Stimulated activated CD4-positive, alpha-beta T cell treated with anti-CD3 and anti-CD28 coated beads, Interleukin-2, amount 100 ng/mL, for 48 hours (primary cell): ENCODE measurements around the gene CEP85L.

Source experiments
- DNase-seq, 2 donors: peaks; one replicate each; pipeline ENCODE4 v3.0.0-alpha.2; 2020

The CEP85L gene

GRCh38 chr6:118618676-118619377, 32.6 kb downstream of the CEP85L start:
- peak; percentile 62 to 64 for DNase-seq

GRCh38 chr6:118617417-118617816, 34.0 kb downstream of the CEP85L start:
- DNase-seq, result no peak

GRCh38 chr6:118611334-118611733, 40.1 kb downstream of the CEP85L start:
- DNase-seq, result no peak

- DNase-seq, result no peak
These were observed 44.5 kb downstream of the CEP85L start for GRCh38 chr6:118606858-118607257.

GRCh38 chr6:118606268-118606667, 45.1 kb downstream of the CEP85L start:
- no peak for DNase-seq

- no peak for DNase-seq
These were observed 48.0 kb downstream of the CEP85L start for GRCh38 chr6:118603372-118603771.

- no peak for DNase-seq
These were observed 49.1 kb downstream of the CEP85L start for GRCh38 chr6:118602300-118602699.

GRCh38 chr6:118598324-118598723, 53.1 kb downstream of the CEP85L start:
- no peak for DNase-seq

- DNase-seq, result no peak
These were observed 53.8 kb downstream of the CEP85L start for GRCh38 chr6:118597636-118598035.

- DNase-seq, result no peak
These were observed 54.5 kb downstream of the CEP85L start for GRCh38 chr6:118596774-118597320.

GRCh38 chr6:118594877-118595276, 56.5 kb downstream of the CEP85L start:
- no peak for DNase-seq

GRCh38 chr6:118591897-118592296, 59.5 kb downstream of the CEP85L start:
- DNase-seq, result no peak

GRCh38 chr6:118589649-118590365, 61.6 kb downstream of the CEP85L start:
- no peak for DNase-seq

GRCh38 chr6:118589186-118589585, 62.2 kb downstream of the CEP85L start:
- DNase-seq, result no peak

GRCh38 chr6:118588626-118589025, 62.8 kb downstream of the CEP85L start:
- no peak for DNase-seq

GRCh38 chr6:118586746-118587485, 64.5 kb downstream of the CEP85L start:
- no peak for DNase-seq

GRCh38 chr6:118584911-118585310, 66.5 kb downstream of the CEP85L start:
- DNase-seq, result no peak

GRCh38 chr6:118581489-118581959, 69.9 kb downstream of the CEP85L start:
- DNase-seq, result no peak

- DNase-seq, result no peak
These were observed 70.6 kb downstream of the CEP85L start for GRCh38 chr6:118580585-118581419.

GRCh38 chr6:118579786-118580185, 71.6 kb downstream of the CEP85L start:
- DNase-seq, result no peak

- no peak for DNase-seq
These were observed 72.8 kb downstream of the CEP85L start for GRCh38 chr6:118578617-118579016.

GRCh38 chr6:118577972-118578371, 73.4 kb downstream of the CEP85L start:
- no peak for DNase-seq
